ENCODE results near the gene GRK1.

Gene GRK1

GRCh38 chr13:113668491-113668971, 1.5 kb downstream of the GRK1 start:
- no peak for DNase-seq (ENCODE audit: low read depth)
- no peak overlapping the region for H3K4me3 ChIP-seq (ENCODE audit: low read depth, low read length)
- TF ChIP-seq POLR2A (IDR thresholded peaks at IDR 0.05; ENCODE audit: extremely low read depth, insufficient read length) (no peak), MYC (IDR thresholded peaks at IDR 0.05; ENCODE audit: low read depth, low read length) (no peak), MAX (IDR thresholded peaks at IDR 0.05; ENCODE audit: low read depth, low read length) (no peak), CTCF (IDR thresholded peaks at IDR 0.05; ENCODE audit: low read depth, low read length) (no peak)

GRCh38 chr13:113669231-113669754, 2.3 kb downstream of the GRK1 start:
- DNase-seq (ENCODE audit: low read depth) = no peak
- no peak overlapping the region for H3K4me3 ChIP-seq (ENCODE audit: low read depth, low read length)
- TF ChIP-seq MAX (IDR thresholded peaks at IDR 0.05; ENCODE audit: low read depth, low read length) (no peak), MYC (IDR thresholded peaks at IDR 0.05; ENCODE audit: low read depth, low read length) (no peak), POLR2A (IDR thresholded peaks at IDR 0.05; ENCODE audit: extremely low read depth, insufficient read length) (no peak), CTCF (IDR thresholded peaks at IDR 0.05; ENCODE audit: low read depth, low read length) (no peak)

- no peak overlapping the region for H3K4me3 ChIP-seq (ENCODE audit: low read depth, low read length)
- no peak for TF ChIP-seq MAX (IDR thresholded peaks at IDR 0.05; ENCODE audit: low read depth, low read length)
- TF ChIP-seq CTCF (IDR thresholded peaks at IDR 0.05; ENCODE audit: low read depth, low read length) = no peak
- no peak for TF ChIP-seq POLR2A (IDR thresholded peaks at IDR 0.05; ENCODE audit: extremely low read depth, insufficient read length)
- no peak for TF ChIP-seq MYC (IDR thresholded peaks at IDR 0.05; ENCODE audit: low read depth, low read length)
- no peak for DNase-seq (ENCODE audit: low read depth)
Observed at GRCh38 chr13:113669755-113670341, 2.8 kb downstream of the GRK1 start.

GRCh38 chr13:113670541-113670940, 3.5 kb downstream of the GRK1 start:
- no peak overlapping the region for H3K4me3 ChIP-seq (ENCODE audit: low read depth, low read length)
- DNase-seq (ENCODE audit: low read depth) = no peak
- TF ChIP-seq MAX (IDR thresholded peaks at IDR 0.05; ENCODE audit: low read depth, low read length) = no peak
- no peak for TF ChIP-seq MYC (IDR thresholded peaks at IDR 0.05; ENCODE audit: low read depth, low read length)
- no peak for TF ChIP-seq CTCF (IDR thresholded peaks at IDR 0.05; ENCODE audit: low read depth, low read length)
- no peak for TF ChIP-seq POLR2A (IDR thresholded peaks at IDR 0.05; ENCODE audit: extremely low read depth, insufficient read length)

GRCh38 chr13:113671066-113672001, 4.3 kb downstream of the GRK1 start:
- DNase-seq (ENCODE audit: low read depth) = no peak
- no peak overlapping the region for H3K4me3 ChIP-seq (ENCODE audit: low read depth, low read length)
- TF ChIP-seq POLR2A (IDR thresholded peaks at IDR 0.05; ENCODE audit: extremely low read depth, insufficient read length) (no peak), MYC (IDR thresholded peaks at IDR 0.05; ENCODE audit: low read depth, low read length) (no peak), MAX (IDR thresholded peaks at IDR 0.05; ENCODE audit: low read depth, low read length) (no peak), CTCF (IDR thresholded peaks at IDR 0.05; ENCODE audit: low read depth, low read length) (no peak)

Data from NB4 (cell line).